Adrenal gland (tissue), 12 donors: Measurements from ENCODE around the gene TRPV5. TPM values are rescaled to one million over a fixed set of nuclear protein-coding genes. Genes with fewer than 3 reads are reported as not detected.

Experiments used
- DNase-seq, 7 donors: peaks; one replicate each; pipeline ENCODE4 v3.0.0-alpha.2; 2019 to 2020
- H3K27ac ChIP-seq, 5 donors: fragments of 200-600 bp; sonication (generic) in 4 of 5; 1 replicate in 3 of 5; 2 replicates in 2 of 5; pipeline versions ENCODE4 v1.5.1 to v1.8.0; 2016 to 2020; ENCODE audit warnings: mild to moderate bottlenecking in 1 of 5
- H3K27me3 ChIP-seq: fragments of 200-600 bp; 2 replicates; pipeline ENCODE4 v1.8.0; 2021
- H3K36me3 ChIP-seq, 2 donors: fragments of 200-600 bp; replicated peaks in 1 of 2; 1 replicate in 1 of 2; 2 replicates in 1 of 2; pipeline versions ENCODE4 v1.5.1 to v1.8.0; 2018 to 2022
- H3K4me1 ChIP-seq, 2 donors: fragments of 200-600 bp; replicated peaks in 1 of 2; 1 replicate in 1 of 2; 2 replicates in 1 of 2; pipeline versions ENCODE4 v1.5.1 to v1.8.0; 2018 to 2021
- H3K4me3 ChIP-seq, 4 donors: fragments of 200-600 bp; sonication (generic) in 3 of 4; one replicate each; pipeline ENCODE4 v1.5.1; 2016 to 2018
- H3K9me3 ChIP-seq, 3 donors: fragments of 200-600 bp; sonication (generic) in 1 of 3; replicated peaks in 1 of 3; 1 replicate in 2 of 3; 2 replicates in 1 of 3; pipeline versions ENCODE4 v1.5.1 to v1.8.0; 2016 to 2021
- CTCF ChIP-seq, 6 experiments: fragments of 450-650 bp in 4 of 6; fragments of 200-600 bp in 2 of 6; sonication (generic) in 1 of 6; IDR thresholded peaks; 1 replicate in 5 of 6; 2 replicates in 1 of 6; pipeline versions ENCODE4 v1.5.1 to v1.8.0; 2016 to 2021; ENCODE audit warnings: antibody characterized with exemption in 6 of 6, mild to moderate bottlenecking in 2 of 6, moderate library complexity in 1 of 6
- POLR2A ChIP-seq, 2 donors: fragments of 450-650 bp; IDR thresholded peaks; one replicate each; pipeline ENCODE4 v1.6.1; 2017; ENCODE audit warnings: antibody characterized with exemption in 2 of 2, mild to moderate bottlenecking in 2 of 2, moderate library complexity in 1 of 2
- WGBS, 4 donors: extraction: QIAGEN DNeasy Blood & Tissue Kit in 2 of 4; methylation state at CpG; one replicate each; pipeline versions ENCODE4 v1.1.5 to v1.1.7; 2013 to 2017; 5-methylcytosine and 5-hydroxymethylcytosine counted together
- intact Hi-C, 2 donors: fragments of 100-400 bp; cut with DNase I; formaldehyde crosslinking; loops; one replicate each; pipeline versions ENCODE4 v1.14.1 to v1.15.0; 2022 to 2023
- polyA plus RNA-seq, 3 donors: library from polyadenylated mRNA; stranded (reverse); fragments of 200-250 nt in 2 of 3; fragments of 350-450 nt in 1 of 3; fragmentation: Illumina TruSeq in 1 of 3; extraction: RNeasy Lipid Tissue Mini Kit (QIAGEN cat#74804) in 1 of 3; gene quantifications; one replicate each; pipeline ENCODE4 v1.2.3, GENCODE V29; 2013 to 2014
- total RNA-seq, 9 donors: library from RNA; depleted of rRNA in 4 of 9; stranded (reverse); fragments of >200 nt in 4 of 9; fragments of 120-200 nt in 1 of 9; fragmentation: NEBNext Ultra II Directional in 1 of 9; extraction: Animal tissue kit (Norgen Biotek cat#: 25700) in 1 of 9; gene quantifications; one replicate each; pipeline versions ENCODE4 v1.1.0 to v1.2.4, GENCODE V29; 2013 to 2023
- donor health status: healthy with polysubstance abuse.
- donor health status: Bipolar disorder and iron deficiency.
- donor health status: DM: yes; HTN: yes; CAD: no.
- donor health status: DM: no; HTN: no; CAD: no.
- donor health status: DM: no; HTN: no; CAD: no.
- donor health status: DM: yes; HTN: yes; CAD: no.

The TRPV5 gene
- total and polyA plus RNA-seq, 12 donors = not detected

GRCh38 chr7:142862786-142863400 is 70.7 kb downstream of the TRPV5 start:
- Histone ChIP-seq H3K27ac (no peak overlapping the region), H3K27me3 (no peaks in the 10 kb centered on the region), H3K36me3 (no peaks in the 10 kb centered on the region), H3K4me1 (no peaks in the 10 kb centered on the region), H3K4me3 (no peak overlapping the region), H3K9me3 (no peaks in the 10 kb centered on the region)
- TF ChIP-seq POLR2A (IDR thresholded peaks at IDR 0.05) (no peak), CTCF (IDR thresholded peaks at IDR 0.05) (no peak)
- intact Hi-C loops = no loop called here
- WGBS, 4 donors = 65 to 84% (median 78%) methylated on average over 7 of the region's 7 CpGs
- DNase-seq = no peak

GRCh38 chr7:142862351-142862750 is 71.2 kb downstream of the TRPV5 start:
- intact Hi-C loops = no loop called here
- no peak for DNase-seq
- WGBS, 4 donors = 78 to 86% (median 82%) methylated on average over 4 of the region's 4 CpGs
- Histone ChIP-seq H3K4me3 (no peak overlapping the region), H3K4me1 (no peaks in the 10 kb centered on the region), H3K9me3 (no peaks in the 10 kb centered on the region), H3K27ac (no peak overlapping the region), H3K27me3 (no peaks in the 10 kb centered on the region), H3K36me3 (no peaks in the 10 kb centered on the region)
- no peak for TF ChIP-seq POLR2A (IDR thresholded peaks at IDR 0.05)
- TF ChIP-seq CTCF (IDR thresholded peaks at IDR 0.05) = no peak

GRCh38 chr7:142860968-142861367 is 72.6 kb downstream of the TRPV5 start:
- Histone ChIP-seq H3K9me3 (no peaks in the 10 kb centered on the region), H3K36me3 (no peaks in the 10 kb centered on the region), H3K27ac (no peak overlapping the region), H3K4me1 (no peaks in the 10 kb centered on the region), H3K27me3 (no peaks in the 10 kb centered on the region), H3K4me3 (no peak overlapping the region)
- intact Hi-C loops = no loop called here
- 60 to 72% (median 70%) methylated on average over 3 of the region's 3 CpGs for WGBS, 4 donors
- DNase-seq = no peak
- TF ChIP-seq CTCF (IDR thresholded peaks at IDR 0.05) = no peak
- no peak for TF ChIP-seq POLR2A (IDR thresholded peaks at IDR 0.05)

- Histone ChIP-seq H3K27me3 (no peaks in the 10 kb centered on the region), H3K36me3 (no peaks in the 10 kb centered on the region), H3K9me3 (no peaks in the 10 kb centered on the region), H3K4me1 (peaks cover 0 to 5% of the 10 kb centered on the region in 2 donors), H3K27ac (no peak overlapping the region), H3K4me3 (no peak overlapping the region)
- intact Hi-C loops = loop anchor here in 1 of 2 donors (5.0 kb wide), 1 partner anchor 142 kb away; no protein-coding TSS in a partner anchor
- TF ChIP-seq CTCF (IDR thresholded peaks at IDR 0.05) = no peak
- no peak for TF ChIP-seq POLR2A (IDR thresholded peaks at IDR 0.05)
- DNase-seq = peak in 2 of 7 donors; percentile 38 to 52
- WGBS, 4 donors = 18 to 29% (median 24%) methylated on average over 5 of the region's 5 CpGs
Observed at GRCh38 chr7:142859829-142860228, 73.7 kb downstream of the TRPV5 start.
